Sigmoid colon (tissue), 4 donors: Measurements from ENCODE around the gene DGKI.

ENCODE experiments used
- CTCF ChIP-seq, 4 experiments: fragments of 450-650 bp in 3 of 4; fragments of 200-600 bp in 1 of 4; IDR thresholded peaks; one replicate each; pipeline ENCODE4 v1.5.1; 2016 to 2019; ENCODE audit warnings: antibody characterized with exemption in 4 of 4, mild to moderate bottlenecking in 3 of 4, moderate library complexity in 2 of 4
- EP300 ChIP-seq, 4 donors: sonication (generic); formaldehyde crosslinking; IDR thresholded peaks; one replicate each; pipeline ENCODE4 v1.6.1; 2017; ENCODE audit warnings: antibody characterized with exemption in 4 of 4

GRCh38 chr7:137870684-137871083 is 23.9 kb upstream of the DGKI start:
- no peak for TF ChIP-seq EP300 (IDR thresholded peaks at IDR 0.05)
- TF ChIP-seq CTCF (IDR thresholded peaks at IDR 0.05): no peak
